Esophagus squamous epithelium (tissue), 5 donors: ENCODE data around the gene FST. TPM values are rescaled to one million over a fixed set of nuclear protein-coding genes. Genes with fewer than 3 reads are reported as not detected.

ENCODE experiments used
- DNase-seq: peaks from one replicate; lab custom pipeline; 2025; lab: John Stamatoyannopoulos, UW
- H3K27ac ChIP-seq, 4 donors: fragments of 200-600 bp; sonication (generic); one replicate each; pipeline ENCODE4 v1.5.1; 2016 to 2019; ENCODE audit warnings: mild to moderate bottlenecking in 1 of 4
- H3K27me3 ChIP-seq, 4 donors: fragments of 200-600 bp; sonication (generic); 1 replicate in 3 of 4; 2 replicates in 1 of 4; pipeline versions ENCODE4 v1.5.1 to v1.6.0; 2017 to 2021; ENCODE audit warnings: antibody characterized with exemption in 1 of 4
- H3K36me3 ChIP-seq, 3 donors: fragments of 200-600 bp; sonication (generic); one replicate each; pipeline ENCODE4 v1.5.1; 2016 to 2019
- H3K4me1 ChIP-seq, 3 donors: fragments of 200-600 bp; sonication (generic); one replicate each; pipeline ENCODE4 v1.5.1; 2017 to 2019
- H3K4me3 ChIP-seq, 4 donors: fragments of 200-600 bp; sonication (generic); 1 replicate in 3 of 4; 2 replicates in 1 of 4; pipeline ENCODE4 v1.5.1; 2016 to 2019; ENCODE audit warnings: mild to moderate bottlenecking in 2 of 4, moderate library complexity in 1 of 4
- H3K9me3 ChIP-seq, 3 donors: fragments of 200-600 bp; sonication (generic); one replicate each; pipeline ENCODE4 v1.5.1; 2016 to 2019
- CTCF ChIP-seq, 6 experiments: fragments of 450-650 bp in 4 of 6; fragments of 200-600 bp in 2 of 6; sonication (generic) in 2 of 6; IDR thresholded peaks; one replicate each; pipeline ENCODE4 v1.5.1; 2016 to 2019; ENCODE audit warnings: antibody characterized with exemption in 6 of 6, mild to moderate bottlenecking in 4 of 6, moderate library complexity in 4 of 6
- POLR2A ChIP-seq, 4 donors: fragments of 450-650 bp; IDR thresholded peaks; one replicate each; pipeline ENCODE4 v1.6.1; 2017; ENCODE audit warnings: antibody characterized with exemption in 4 of 4, mild to moderate bottlenecking in 4 of 4, moderate library complexity in 3 of 4
- WGBS, 2 donors: methylation state at CpG; one replicate each; pipeline ENCODE4 v1.1.5; 2018; 5-methylcytosine and 5-hydroxymethylcytosine counted together
- intact Hi-C: fragments of 100-400 bp; cut with DNase I; formaldehyde crosslinking; loops from one replicate; pipeline ENCODE4 v1.15.0; 2022
- total RNA-seq, 4 donors: library from RNA; depleted of rRNA; stranded (reverse); fragments of >200 nt; gene quantifications; one replicate each; pipeline ENCODE4 v1.1.0, GENCODE V29; 2016
- donor health status: DM: yes; HTN: yes; CAD: no.

FST gene
- total RNA-seq, 4 donors from 2014 or later = 1.6 to 11.3 (median 3.3) TPM

GRCh38 chr5:53445569-53445968 lies 34.9 kb upstream of the FST start:
- TF ChIP-seq POLR2A (IDR thresholded peaks at IDR 0.05) (no peak), CTCF (IDR thresholded peaks at IDR 0.05) (no peak)
- no peaks in the 10 kb centered on the region for H3K36me3 ChIP-seq
- WGBS, 2 donors = 73 to 86% methylated on average over 1 of the region's 1 CpG
- H3K27ac ChIP-seq = no peak overlapping the region
- H3K4me1 ChIP-seq = no peaks in the 10 kb centered on the region
- no peaks in the 10 kb centered on the region for H3K9me3 ChIP-seq
- H3K27me3 ChIP-seq = no peaks in the 10 kb centered on the region
- no peak overlapping the region for H3K4me3 ChIP-seq
- intact Hi-C loops = no loop called here
- no peak for DNase-seq

GRCh38 chr5:53446908-53447307 lies 33.5 kb upstream of the FST start:
- WGBS, 2 donors = 66 to 74% methylated on average over 2 of the region's 2 CpGs
- TF ChIP-seq CTCF (IDR thresholded peaks at IDR 0.05) (no peak), POLR2A (IDR thresholded peaks at IDR 0.05) (no peak)
- Histone ChIP-seq H3K4me1 (no peaks in the 10 kb centered on the region), H3K27ac (no peak overlapping the region), H3K27me3 (no peaks in the 10 kb centered on the region), H3K36me3 (no peaks in the 10 kb centered on the region), H3K9me3 (no peaks in the 10 kb centered on the region), H3K4me3 (no peak overlapping the region)
- intact Hi-C loops = no loop called here
- no peak for DNase-seq

GRCh38 chr5:53448851-53449250 lies 31.6 kb upstream of the FST start:
- Histone ChIP-seq H3K4me3 (no peak overlapping the region), H3K27ac (no peak overlapping the region), H3K27me3 (no peaks in the 10 kb centered on the region), H3K4me1 (no peaks in the 10 kb centered on the region), H3K36me3 (no peaks in the 10 kb centered on the region), H3K9me3 (no peaks in the 10 kb centered on the region)
- DNase-seq = no peak
- intact Hi-C loops = no loop called here
- 94% methylated on average over 1 of the region's 1 CpG for WGBS, 2 donors
- no peak for TF ChIP-seq CTCF (IDR thresholded peaks at IDR 0.05)
- no peak for TF ChIP-seq POLR2A (IDR thresholded peaks at IDR 0.05)

GRCh38 chr5:53453898-53454718 lies 26.3 kb upstream of the FST start:
- Histone ChIP-seq H3K9me3 (no peaks in the 10 kb centered on the region), H3K4me1 (no peaks in the 10 kb centered on the region), H3K4me3 (no peak overlapping the region), H3K27me3 (peaks cover 0 to 4% (median 0%) of the 10 kb centered on the region in 4 donors), H3K36me3 (no peaks in the 10 kb centered on the region), H3K27ac (no peak overlapping the region)
- intact Hi-C loops = no loop called here
- no peak for DNase-seq
- 42 to 47% methylated on average over 1 of the region's 1 CpG for WGBS, 2 donors
- TF ChIP-seq CTCF (IDR thresholded peaks at IDR 0.05) (no peak), POLR2A (IDR thresholded peaks at IDR 0.05) (no peak)

GRCh38 chr5:53454719-53455000 lies 25.8 kb upstream of the FST start:
- intact Hi-C loops = no loop called here
- TF ChIP-seq CTCF (IDR thresholded peaks at IDR 0.05) = no peak
- TF ChIP-seq POLR2A (IDR thresholded peaks at IDR 0.05) = no peak
- Histone ChIP-seq H3K27me3 (peaks cover 0 to 4% (median 0%) of the 10 kb centered on the region in 4 donors), H3K36me3 (no peaks in the 10 kb centered on the region), H3K4me3 (no peak overlapping the region), H3K9me3 (no peaks in the 10 kb centered on the region), H3K27ac (no peak overlapping the region), H3K4me1 (no peaks in the 10 kb centered on the region)
- WGBS, 2 donors = 82 to 90% methylated on average over 1 of the region's 1 CpG
- DNase-seq = no peak
